HG03439 (cell line): Measurements from ENCODE around the gene BRSK1.

ENCODE experiments used
- ATAC-seq: cut with Tn5 transposase; IDR thresholded peaks from one replicate; pipeline ENCODE4 v1.9.1; 2021; ENCODE audit warnings: mild to moderate bottlenecking, moderate library complexity; ENCODE audit not compliant: unreplicated experiment

BRSK1 gene

GRCh38 chr19:55350620-55351315, 67.0 kb downstream of the BRSK1 start:
- ATAC-seq: no peak

DNA sequence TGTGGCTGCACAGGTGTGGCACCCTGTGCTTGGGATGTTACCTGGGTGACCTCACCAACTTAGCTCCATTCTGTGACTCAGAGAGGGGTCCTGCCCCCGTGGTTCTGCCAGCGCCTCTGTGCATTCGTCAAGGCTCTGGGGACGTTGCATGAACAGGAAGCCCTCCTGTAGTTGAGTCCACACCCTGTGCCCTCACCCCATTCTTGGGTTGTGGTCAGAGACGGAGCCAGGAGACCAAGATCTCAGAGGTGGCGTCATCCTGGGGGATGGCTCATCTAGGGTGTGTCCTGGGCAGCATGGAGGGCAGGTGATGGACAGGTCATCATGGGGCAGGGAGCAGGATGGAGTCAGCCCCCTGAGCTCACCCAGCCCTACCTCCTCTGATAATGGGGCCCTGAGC, 68.2 kb downstream of the BRSK1 start:
- no peak for ATAC-seq

GRCh38 chr19:55352549-55353145, 68.8 kb downstream of the BRSK1 start:
- ATAC-seq: no peak

GRCh38 chr19:55353356-55353802, 69.6 kb downstream of the BRSK1 start:
- no peak for ATAC-seq

DNA sequence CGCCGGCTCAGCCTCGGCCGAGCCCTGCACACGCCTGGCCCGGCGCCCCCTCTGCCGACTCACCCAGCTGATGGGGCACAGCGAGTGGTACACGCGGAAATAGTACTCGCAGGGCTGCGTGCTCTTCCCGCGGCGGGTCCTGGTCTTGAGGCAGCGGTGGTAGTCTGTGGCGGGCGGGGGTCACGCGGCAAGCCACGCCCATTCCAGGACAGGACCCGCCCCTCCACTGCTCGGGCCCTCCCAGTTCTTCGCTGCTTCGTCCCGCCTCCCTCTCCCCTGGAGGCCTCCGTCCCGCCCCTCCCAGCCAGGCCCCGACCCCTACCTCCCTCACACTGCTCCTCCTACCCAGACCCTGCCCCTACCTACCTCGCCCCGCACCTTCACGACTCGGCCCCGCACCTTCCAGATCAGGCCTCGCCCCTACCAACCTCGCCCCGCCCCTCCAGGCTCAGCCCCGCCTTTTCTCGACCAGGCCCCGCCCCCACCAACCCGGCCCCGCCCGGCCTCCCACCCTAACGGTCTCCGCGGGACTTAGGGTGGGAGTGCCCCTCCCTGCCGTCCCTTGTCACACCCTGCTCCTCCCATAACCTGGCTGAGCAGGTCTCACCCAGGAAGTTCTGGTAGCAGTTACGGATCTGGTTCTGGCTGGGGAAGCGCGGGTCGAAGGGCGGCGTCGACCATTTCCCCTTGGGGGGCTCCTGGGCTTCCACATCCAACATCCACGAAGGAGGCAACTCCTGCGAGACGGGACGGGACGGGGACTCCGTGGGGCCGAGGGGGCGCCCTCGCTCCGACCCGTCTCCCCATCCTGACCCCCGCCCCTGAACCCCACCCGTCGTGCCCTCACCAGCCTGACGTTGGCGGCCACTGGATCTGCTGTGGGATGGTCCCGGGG, 70.3 kb downstream of the BRSK1 start:
- no peak for ATAC-seq

DNA sequence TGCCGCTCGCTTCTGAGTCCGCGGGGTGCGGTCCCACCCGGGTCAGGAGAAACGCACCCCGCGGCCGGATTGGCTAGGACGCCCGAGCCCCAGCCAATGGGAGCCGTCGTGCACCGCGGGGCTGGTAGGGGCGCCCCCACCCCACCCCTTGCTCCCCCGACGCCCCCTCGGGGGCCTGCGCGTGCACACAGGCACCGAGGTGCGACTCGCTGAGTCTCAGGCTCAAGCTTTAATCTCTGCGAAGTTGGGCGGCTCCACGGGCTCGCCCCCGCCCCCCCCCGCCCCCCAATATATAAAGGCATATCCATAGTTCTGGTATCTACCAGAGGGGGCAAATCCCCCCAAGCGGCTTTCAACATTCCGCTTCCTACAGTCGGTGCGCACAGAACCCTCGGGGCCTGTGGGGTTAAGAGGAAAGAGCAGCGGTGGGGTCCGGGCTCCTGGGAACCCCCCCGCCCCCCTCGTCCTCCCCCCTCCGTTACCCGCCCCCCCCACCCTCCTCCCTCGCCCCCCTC, 71.0 kb downstream of the BRSK1 start, which contains the start of gene COX6B2:
TSS of gene COX6B2 (minus strand) at position 22 of the 515 bp plus-strand sequence. CDS start 198 bp downstream, outside the sequence.
- ATAC-seq: no peak

DNA sequence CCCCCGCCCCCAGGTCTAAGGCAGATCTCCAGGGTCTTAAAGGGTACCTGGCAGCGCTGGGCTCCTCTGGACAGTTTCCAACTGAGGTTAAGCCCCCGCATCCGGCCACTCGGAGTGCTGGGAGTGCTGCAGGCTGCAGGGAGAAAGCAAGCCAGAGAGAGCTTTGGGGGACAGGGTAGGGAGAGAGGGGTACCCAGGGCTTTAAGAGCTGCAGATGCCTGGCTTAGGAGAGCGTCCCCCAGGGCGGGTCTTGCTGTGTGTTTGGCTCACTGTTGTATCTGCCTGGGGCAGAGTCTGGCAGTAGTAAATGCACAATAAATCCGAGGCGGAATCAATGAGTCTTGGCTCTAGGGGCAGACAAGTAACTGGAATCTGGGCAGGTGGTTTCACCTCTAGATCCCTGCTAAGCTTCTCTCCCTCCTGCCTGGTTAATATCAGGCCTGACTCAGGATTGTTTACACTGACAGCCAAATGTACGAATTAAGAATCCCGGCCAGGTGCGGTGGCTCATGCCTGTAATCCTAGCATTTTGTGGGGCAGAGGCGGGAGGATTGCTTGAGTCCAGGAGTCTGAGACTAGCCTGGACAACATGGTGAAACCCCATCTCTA, 71.5 kb downstream of the BRSK1 start:
- no peak for ATAC-seq

- no peak for ATAC-seq
Measured at GRCh38 chr19:55358493-55358892, 74.7 kb downstream of the BRSK1 start.

DNA sequence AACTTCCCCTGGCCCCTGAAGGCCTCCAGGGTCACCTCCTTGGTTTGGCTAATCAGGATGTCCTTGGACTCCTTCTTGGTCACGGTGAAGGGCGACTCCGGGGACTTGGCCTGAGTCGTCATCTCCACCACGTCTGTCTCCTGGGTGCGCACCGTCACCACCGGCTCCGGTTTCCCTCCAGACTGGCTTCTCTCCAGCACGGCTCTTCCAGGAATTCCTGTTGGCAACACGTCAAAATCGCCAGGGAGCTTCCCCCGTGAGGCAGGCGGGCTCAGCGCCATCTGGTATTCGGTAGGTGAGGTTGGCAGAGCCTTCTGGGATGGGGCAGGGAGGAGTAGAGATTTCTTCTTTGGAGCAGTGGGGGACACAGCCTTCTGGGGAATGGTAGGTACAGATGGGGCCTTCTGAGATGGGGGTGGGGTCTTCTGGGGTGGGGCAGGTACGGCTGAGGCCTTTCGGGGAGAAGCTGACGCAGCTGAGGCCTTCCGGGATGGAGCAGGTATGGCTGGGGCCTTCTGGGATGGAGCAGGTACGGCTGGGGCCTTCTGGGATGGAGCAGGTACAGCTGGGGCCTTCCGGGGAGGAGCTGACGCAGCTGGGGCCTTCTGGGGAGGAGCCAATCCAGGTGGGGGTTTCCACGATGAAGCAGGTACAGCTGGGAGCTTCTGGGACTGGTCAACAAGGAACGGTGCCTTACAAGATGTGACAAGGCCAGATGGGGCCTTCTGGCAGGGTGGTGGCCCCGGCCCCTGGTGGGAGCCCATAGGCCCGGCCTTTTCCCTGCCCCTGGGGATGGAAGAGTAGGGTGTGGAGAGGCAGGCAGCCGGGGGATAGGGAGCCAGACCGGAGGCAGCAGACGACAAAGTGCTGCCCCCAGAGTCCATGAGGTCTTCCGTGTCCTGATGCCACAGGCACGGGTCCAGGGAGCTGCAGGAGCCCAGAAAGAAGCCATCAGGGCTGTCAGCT, 75.4 kb downstream of the BRSK1 start:
- no peak for ATAC-seq

DNA sequence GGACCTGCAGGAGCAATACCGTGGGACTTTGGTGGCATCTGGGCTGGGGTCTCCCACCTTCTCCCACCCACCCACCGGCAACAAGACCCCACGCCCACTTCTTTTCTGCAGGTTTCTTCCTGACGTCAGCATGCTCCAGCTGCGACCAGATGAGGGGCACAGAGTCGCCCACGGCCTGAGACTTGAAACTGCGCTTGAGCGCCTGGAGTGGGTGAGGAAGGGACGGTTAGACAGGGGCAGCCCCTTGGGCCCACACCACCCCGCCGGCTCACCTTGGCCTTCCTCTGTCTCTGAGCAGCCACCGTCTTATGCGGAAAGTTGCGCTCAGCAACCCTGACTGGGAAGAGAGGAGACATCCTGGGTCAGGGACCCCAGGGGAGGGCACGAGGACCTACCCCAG, 77.1 kb downstream of the BRSK1 start:
- ATAC-seq: no peak
